HG03558 (cell line): ENCODE measurements around the gene ENO3.
A peak's percentile ranks its signal among the peaks of the same experiment; 100 is the strongest.

ENCODE experiments used
- ATAC-seq: cut with Tn5 transposase; IDR thresholded peaks from one replicate; pipeline ENCODE4 v1.9.1; 2021; ENCODE audit warnings: moderate number of reproducible peaks; ENCODE audit not compliant: unreplicated experiment; ENCODE audit errors: extremely low read depth

Gene ENO3

GRCh38 chr17:4935650-4936049 lies 15.3 kb upstream of the ENO3 start:
- ATAC-seq: no peak

- ATAC-seq: no peak
Measured at GRCh38 chr17:4936436-4936835, 14.5 kb upstream of the ENO3 start.

GRCh38 chr17:4937553-4937952 lies 13.4 kb upstream of the ENO3 start:
- no peak for ATAC-seq

- no peak for ATAC-seq
Measured at GRCh38 chr17:4938069-4938491, 12.8 kb upstream of the ENO3 start.

GRCh38 chr17:4938688-4939545 lies 12.0 kb upstream of the ENO3 start:
- ATAC-seq: no peak

GRCh38 chr17:4939546-4939795 lies 11.4 kb upstream of the ENO3 start:
- ATAC-seq: no peak

GRCh38 chr17:4939796-4940554 lies 10.9 kb upstream of the ENO3 start, which contains the start of the genes RNF167 and SLC25A11:
Gene RNF167 (plus strand): TSS chr17:4940268. CDS start chr17:4940910, 642 bp downstream.
Gene SLC25A11 (minus strand): TSS chr17:4940046. CDS start chr17:4939910, 136 bp downstream.
- ATAC-seq: peak; percentile 44

GRCh38 chr17:4940555-4941318 lies 10.2 kb upstream of the ENO3 start:
- ATAC-seq: no peak

GRCh38 chr17:4941319-4941610 lies 9.7 kb upstream of the ENO3 start:
- no peak for ATAC-seq

- no peak for ATAC-seq
Measured at GRCh38 chr17:4942760-4943508, 8.0 kb upstream of the ENO3 start.

GRCh38 chr17:4944163-4944553 lies 6.8 kb upstream of the ENO3 start:
- ATAC-seq: no peak

- no peak for ATAC-seq
Measured at GRCh38 chr17:4944554-4945175, 6.3 kb upstream of the ENO3 start.

GRCh38 chr17:4945176-4945943 lies 5.6 kb upstream of the ENO3 start:
- ATAC-seq: no peak

- ATAC-seq: no peak
Measured at GRCh38 chr17:4945944-4946280, 5.0 kb upstream of the ENO3 start.

- no peak for ATAC-seq
Measured at GRCh38 chr17:4946312-4946976, 4.5 kb upstream of the ENO3 start.

- no peak for ATAC-seq
Measured at GRCh38 chr17:4947010-4947410, 3.9 kb upstream of the ENO3 start.

GRCh38 chr17:4947411-4948165 lies 3.3 kb upstream of the ENO3 start:
- no peak for ATAC-seq
